Measurements from ENCODE around the gene PSPC1. TPM values are rescaled to one million over a fixed set of nuclear protein-coding genes. Genes with fewer than 3 reads are reported as not detected.
"Not testable (repeated sequence)": the region's sequence is repeated elsewhere in the genome, so short reads cannot be mapped to it uniquely, and the experiment has no call there.

PSPC1 gene
- polyA plus RNA-seq, 1 donor (not counting 4 experiments of a cell fraction or from before 2014, with no cell fraction given), result 38.0 TPM

DNA sequence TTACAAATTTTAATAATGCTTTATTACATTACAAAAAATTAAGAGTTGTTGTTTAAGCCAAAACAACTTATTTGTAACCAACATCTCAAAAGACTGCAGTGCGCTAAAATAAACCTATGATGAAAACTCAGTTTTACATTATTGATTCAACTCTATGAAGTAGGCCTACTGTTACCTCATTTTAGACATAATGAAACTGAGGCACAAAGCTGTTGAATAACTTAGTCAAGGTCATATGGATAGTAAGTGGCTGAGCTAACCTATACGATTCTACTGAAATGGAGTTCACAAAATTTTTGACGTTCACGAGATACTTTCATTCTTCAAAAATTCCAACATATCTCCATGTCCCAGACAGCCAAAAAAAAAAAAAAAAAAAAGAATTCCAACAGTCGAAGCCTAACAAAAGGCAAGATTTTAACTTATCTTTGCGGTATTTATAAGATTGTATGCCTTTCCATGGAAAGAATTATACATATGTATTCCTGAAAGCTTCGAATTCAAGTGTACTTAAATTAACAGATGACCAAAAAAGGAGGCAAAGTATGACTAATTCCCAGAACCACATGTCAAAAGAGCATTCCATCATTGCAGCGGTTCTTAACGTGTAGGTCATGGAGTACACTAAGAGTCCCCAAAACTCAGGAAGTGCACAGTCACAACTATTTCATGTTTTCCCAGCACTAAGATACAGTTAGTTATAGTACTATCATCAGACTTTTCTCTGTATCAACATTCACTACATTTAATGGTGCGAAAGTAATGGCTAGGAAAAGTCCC lies 69.4 kb downstream of the PSPC1 start:
- dilution Hi-C loops (cut with MboI; ENCODE audit: extremely low pct_ligation_motif_present, low sequenced_read_pairs), result no loop called here
- Histone ChIP-seq H4K20me1 (ENCODE audit: control insufficient read depth, extremely low read depth, insufficient read depth, low read length) (no peaks in the 10 kb centered on the region), H3K4me3 (ENCODE audit: control insufficient read depth in 2 of 3, extremely low read depth in 1 of 3, insufficient read depth in 2 of 3, low read depth in 1 of 3, low read length in 3 of 3) (no peak overlapping the region), H3K4me2 (ENCODE audit: control insufficient read depth, extremely low read depth, insufficient read depth, low read depth, low read length) (no peak overlapping the region), H3K36me3 (ENCODE audit: control insufficient read depth in 2 of 2, extremely low read depth in 1 of 2, insufficient read depth in 2 of 2, low read length in 2 of 2) (no peaks in the 10 kb centered on the region), H3K27me3 (ENCODE audit: control insufficient read depth, extremely low read depth, insufficient read depth, low read length) (no peaks in the 10 kb centered on the region), H3K27ac (ENCODE audit: control insufficient read depth, insufficient read depth, low read length) (no peak overlapping the region), H2AFZ (ENCODE audit: control insufficient read depth, low read length) (no peak overlapping the region), H3K9me1 (ENCODE audit: control insufficient read depth, extremely low read depth, insufficient read depth, low read length) (no peaks in the 10 kb centered on the region), H3K9ac (ENCODE audit: control insufficient read depth, extremely low read depth, insufficient read depth, low read length) (no peak overlapping the region), H3K9me3 (ENCODE audit: control insufficient read depth, low read depth, low read length) (no peaks in the 10 kb centered on the region), H3K79me2 (ENCODE audit: control insufficient read depth, insufficient read depth, low read length) (no peaks in the 10 kb centered on the region), H3K4me1 (ENCODE audit: control insufficient read depth, extremely low read depth, insufficient read depth, low read length) (no peaks in the 10 kb centered on the region)
- FAIRE-seq (no peak), DNase-seq (ENCODE audit: low read depth, low spot score) (no peak)
- TF ChIP-seq, protein P1, sequence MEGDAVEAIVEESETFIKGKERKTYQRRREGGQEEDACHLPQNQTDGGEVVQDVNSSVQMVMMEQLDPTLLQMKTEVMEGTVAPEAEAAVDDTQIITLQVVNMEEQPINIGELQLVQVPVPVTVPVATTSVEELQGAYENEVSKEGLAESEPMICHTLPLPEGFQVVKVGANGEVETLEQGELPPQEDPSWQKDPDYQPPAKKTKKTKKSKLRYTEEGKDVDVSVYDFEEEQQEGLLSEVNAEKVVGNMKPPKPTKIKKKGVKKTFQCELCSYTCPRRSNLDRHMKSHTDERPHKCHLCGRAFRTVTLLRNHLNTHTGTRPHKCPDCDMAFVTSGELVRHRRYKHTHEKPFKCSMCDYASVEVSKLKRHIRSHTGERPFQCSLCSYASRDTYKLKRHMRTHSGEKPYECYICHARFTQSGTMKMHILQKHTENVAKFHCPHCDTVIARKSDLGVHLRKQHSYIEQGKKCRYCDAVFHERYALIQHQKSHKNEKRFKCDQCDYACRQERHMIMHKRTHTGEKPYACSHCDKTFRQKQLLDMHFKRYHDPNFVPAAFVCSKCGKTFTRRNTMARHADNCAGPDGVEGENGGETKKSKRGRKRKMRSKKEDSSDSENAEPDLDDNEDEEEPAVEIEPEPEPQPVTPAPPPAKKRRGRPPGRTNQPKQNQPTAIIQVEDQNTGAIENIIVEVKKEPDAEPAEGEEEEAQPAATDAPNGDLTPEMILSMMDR (optimal IDR thresholded peaks at IDR 0.05 in 1 of 3, IDR thresholded peaks at IDR 0.05 in 1 of 3, conservative IDR thresholded peaks at IDR 0.05 in 1 of 3; ENCODE audit: extremely low read depth in 1 of 3, insufficient read depth in 2 of 3, low read length in 3 of 3), result no peak
- no peak for TF ChIP-seq EZH2 (IDR thresholded peaks at IDR 0.05; ENCODE audit: low read length)

GRCh38 chr13:19709782-19710181 lies 73.0 kb downstream of the PSPC1 start:
- H3K9ac ChIP-seq (ENCODE audit: control insufficient read depth, extremely low read depth, insufficient read depth, low read length); H3K27ac ChIP-seq (ENCODE audit: control insufficient read depth, insufficient read depth, low read length); dilution Hi-C loops (cut with MboI; ENCODE audit: extremely low pct_ligation_motif_present, low sequenced_read_pairs); H3K4me1 ChIP-seq (ENCODE audit: control insufficient read depth, extremely low read depth, insufficient read depth, low read length); H3K4me2 ChIP-seq (ENCODE audit: control insufficient read depth, extremely low read depth, insufficient read depth, low read depth, low read length); FAIRE-seq; H3K36me3 ChIP-seq (ENCODE audit: control insufficient read depth in 2 of 2, extremely low read depth in 1 of 2, insufficient read depth in 2 of 2, low read length in 2 of 2); H3K4me3 ChIP-seq (ENCODE audit: control insufficient read depth in 2 of 3, extremely low read depth in 1 of 3, insufficient read depth in 2 of 3, low read depth in 1 of 3, low read length in 3 of 3); H2AFZ ChIP-seq (ENCODE audit: control insufficient read depth, low read length); H4K20me1 ChIP-seq (ENCODE audit: control insufficient read depth, extremely low read depth, insufficient read depth, low read length); H3K9me1 ChIP-seq (ENCODE audit: control insufficient read depth, extremely low read depth, insufficient read depth, low read length); H3K27me3 ChIP-seq (ENCODE audit: control insufficient read depth, extremely low read depth, insufficient read depth, low read length); DNase-seq (ENCODE audit: low read depth, low spot score); H3K9me3 ChIP-seq (ENCODE audit: control insufficient read depth, low read depth, low read length); H3K79me2 ChIP-seq (ENCODE audit: control insufficient read depth, insufficient read depth, low read length): not testable (repeated sequence)

GRCh38 chr13:19709039-19709438 lies 73.7 kb downstream of the PSPC1 start:
- H3K4me3 ChIP-seq (ENCODE audit: control insufficient read depth in 2 of 3, extremely low read depth in 1 of 3, insufficient read depth in 2 of 3, low read depth in 1 of 3, low read length in 3 of 3); H3K4me2 ChIP-seq (ENCODE audit: control insufficient read depth, extremely low read depth, insufficient read depth, low read depth, low read length); H2AFZ ChIP-seq (ENCODE audit: control insufficient read depth, low read length); H3K9me1 ChIP-seq (ENCODE audit: control insufficient read depth, extremely low read depth, insufficient read depth, low read length); H3K4me1 ChIP-seq (ENCODE audit: control insufficient read depth, extremely low read depth, insufficient read depth, low read length); H3K9ac ChIP-seq (ENCODE audit: control insufficient read depth, extremely low read depth, insufficient read depth, low read length); DNase-seq (ENCODE audit: low read depth, low spot score); H4K20me1 ChIP-seq (ENCODE audit: control insufficient read depth, extremely low read depth, insufficient read depth, low read length); H3K9me3 ChIP-seq (ENCODE audit: control insufficient read depth, low read depth, low read length); FAIRE-seq; H3K27ac ChIP-seq (ENCODE audit: control insufficient read depth, insufficient read depth, low read length); H3K27me3 ChIP-seq (ENCODE audit: control insufficient read depth, extremely low read depth, insufficient read depth, low read length); H3K79me2 ChIP-seq (ENCODE audit: control insufficient read depth, insufficient read depth, low read length); dilution Hi-C loops (cut with MboI; ENCODE audit: extremely low pct_ligation_motif_present, low sequenced_read_pairs); H3K36me3 ChIP-seq (ENCODE audit: control insufficient read depth in 2 of 2, extremely low read depth in 1 of 2, insufficient read depth in 2 of 2, low read length in 2 of 2): not testable (repeated sequence)

GRCh38 chr13:19704256-19704655 lies 78.5 kb downstream of the PSPC1 start:
- FAIRE-seq, result peak; percentile 23
- dilution Hi-C loops (cut with MboI; ENCODE audit: extremely low pct_ligation_motif_present, low sequenced_read_pairs), result not testable (repeated sequence)

More at GRCh38 chr13:19704256-19704655, 78.5 kb downstream of the PSPC1 start:
- not testable (repeated sequence) for H3K9ac ChIP-seq (ENCODE audit: control insufficient read depth, extremely low read depth, insufficient read depth, low read length); H3K4me3 ChIP-seq (ENCODE audit: control insufficient read depth in 2 of 3, extremely low read depth in 1 of 3, insufficient read depth in 2 of 3, low read depth in 1 of 3, low read length in 3 of 3); H3K4me2 ChIP-seq (ENCODE audit: control insufficient read depth, extremely low read depth, insufficient read depth, low read depth, low read length); H3K36me3 ChIP-seq (ENCODE audit: control insufficient read depth in 2 of 2, extremely low read depth in 1 of 2, insufficient read depth in 2 of 2, low read length in 2 of 2); DNase-seq (ENCODE audit: low read depth, low spot score); H3K27me3 ChIP-seq (ENCODE audit: control insufficient read depth, extremely low read depth, insufficient read depth, low read length); H3K9me1 ChIP-seq (ENCODE audit: control insufficient read depth, extremely low read depth, insufficient read depth, low read length); H2AFZ ChIP-seq (ENCODE audit: control insufficient read depth, low read length); H3K79me2 ChIP-seq (ENCODE audit: control insufficient read depth, insufficient read depth, low read length); H4K20me1 ChIP-seq (ENCODE audit: control insufficient read depth, extremely low read depth, insufficient read depth, low read length); H3K9me3 ChIP-seq (ENCODE audit: control insufficient read depth, low read depth, low read length); H3K27ac ChIP-seq (ENCODE audit: control insufficient read depth, insufficient read depth, low read length)
- H3K4me1 ChIP-seq (ENCODE audit: control insufficient read depth, extremely low read depth, insufficient read depth, low read length), result peaks cover 11% of the 10 kb centered on the region

All from keratinocyte (primary cell).